ENCODE measurements around the gene LBX2.

DNA sequence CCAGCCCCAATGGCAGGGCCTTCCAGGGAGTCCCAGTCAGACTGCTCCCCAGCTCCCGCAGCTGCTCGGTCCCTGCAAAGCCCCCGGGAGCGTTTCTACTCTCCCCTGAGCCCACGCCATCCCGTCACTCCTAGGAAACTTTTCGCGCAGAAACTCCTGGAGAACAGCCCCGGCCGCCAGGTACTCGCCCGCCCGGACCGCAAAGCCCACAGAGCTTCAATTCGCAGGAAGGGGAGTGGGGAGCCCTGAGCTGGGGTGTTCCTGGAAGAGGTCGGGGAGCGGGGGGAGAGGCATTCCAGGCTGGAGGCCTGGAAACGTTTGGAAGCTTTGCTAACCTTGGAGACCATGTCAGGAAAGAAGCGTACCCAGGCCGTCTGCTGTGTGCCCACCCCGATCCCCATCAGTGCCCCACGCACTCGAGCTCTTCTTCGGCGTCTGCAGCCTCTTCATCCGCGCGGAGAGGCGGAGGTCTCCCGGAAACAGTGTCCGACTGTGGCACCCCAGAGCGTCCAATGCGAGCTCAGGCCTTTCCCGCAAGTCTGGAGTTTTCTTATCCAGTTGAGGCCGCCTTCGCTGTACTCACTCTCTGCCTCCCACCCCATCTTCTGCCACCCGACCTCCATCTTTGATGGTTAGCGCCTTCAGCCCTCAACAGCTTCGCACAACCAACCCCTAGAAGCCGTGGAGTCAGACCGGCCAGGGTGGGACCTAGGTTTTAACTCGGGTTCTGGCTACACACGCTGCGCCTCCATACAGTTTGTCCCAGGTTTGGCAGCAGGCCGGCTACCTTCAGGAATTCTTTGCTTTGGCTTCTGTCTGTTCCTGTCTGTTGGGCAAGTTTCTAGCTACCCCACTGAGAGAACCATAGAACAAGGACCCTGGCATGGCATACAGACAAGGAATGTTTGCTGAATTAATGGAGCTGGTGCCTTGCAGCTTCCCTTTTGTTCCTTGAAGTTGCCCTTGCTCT, 4.4 kb upstream of the LBX2 start:
- TF ChIP-seq CBX1 (IDR thresholded peaks at IDR 0.05; ENCODE audit: low read depth): no peak
- TF ChIP-seq POLR3A (IDR thresholded peaks at IDR 0.05; ENCODE audit: borderline replicate concordance, extremely low read depth, insufficient read depth, insufficient read length): no peak

All from K562 (cell line).